Vagina (tissue), 2 donors: ENCODE results near the gene FBXO41. TPM values are rescaled to one million over a fixed set of nuclear protein-coding genes. Genes with fewer than 3 reads are reported as not detected.

Experiments
- DNase-seq, 2 donors: peaks; one replicate each; pipeline ENCODE4 v3.0.0-alpha.2; 2017; ENCODE audit errors: extremely low spot score in 2 of 2
- H3K27ac ChIP-seq: fragments of 200-600 bp; sonication (generic); one replicate; pipeline ENCODE4 v1.5.1; 2019
- H3K27me3 ChIP-seq: fragments of 200-600 bp; sonication (generic); one replicate; pipeline ENCODE4 v1.5.1; 2019
- H3K36me3 ChIP-seq, 2 donors: fragments of 200-600 bp; sonication (generic); one replicate each; pipeline ENCODE4 v1.5.1; 2017 to 2019
- H3K4me1 ChIP-seq: fragments of 200-600 bp; sonication (generic); one replicate; pipeline ENCODE4 v1.5.1; 2019
- H3K4me3 ChIP-seq, 2 donors: fragments of 200-600 bp; sonication (generic); 1 replicate in 1 of 2; 2 replicates in 1 of 2; pipeline ENCODE4 v1.5.1; 2016 to 2019
- H3K9me3 ChIP-seq: fragments of 200-600 bp; sonication (generic); one replicate; pipeline ENCODE4 v1.5.1; 2019
- POLR2A ChIP-seq, 2 donors: fragments of 450-650 bp; IDR thresholded peaks; one replicate each; pipeline ENCODE4 v1.6.1; 2017; ENCODE audit warnings: antibody characterized with exemption in 2 of 2, mild to moderate bottlenecking in 2 of 2, moderate library complexity in 2 of 2
- POLR2AphosphoS5 ChIP-seq, 2 donors: sonication (generic); formaldehyde crosslinking; IDR thresholded peaks; one replicate each; pipeline ENCODE4 v1.9.0; 2017; ENCODE audit warnings: antibody characterized with exemption in 2 of 2, mild to moderate bottlenecking in 2 of 2, low read depth in 1 of 2; ENCODE audit not compliant: insufficient read depth in 1 of 2
- intact Hi-C: fragments of 100-400 bp; cut with DNase I; formaldehyde crosslinking; loops from one replicate; pipeline ENCODE4 v1.15.1; 2023
- total RNA-seq: library from RNA; depleted of rRNA; stranded (reverse); fragments of >200 nt; gene quantifications from one replicate; pipeline ENCODE4 v1.2.3, GENCODE V29; 2016
- TF ChIP-seq, protein P1 (sequence below), 3 experiments: fragments of 450-650 bp in 2 of 3; fragments of 200-600 bp in 1 of 3; sonication (generic) in 1 of 3; IDR thresholded peaks; one replicate each; pipeline ENCODE4 v1.5.1; 2017 to 2019; ENCODE audit warnings: antibody characterized with exemption in 3 of 3, mild to moderate bottlenecking in 2 of 3, moderate library complexity in 2 of 3

FBXO41 gene
- total RNA-seq, 1 donor from 2014 or later = 2.7 TPM

DNA sequence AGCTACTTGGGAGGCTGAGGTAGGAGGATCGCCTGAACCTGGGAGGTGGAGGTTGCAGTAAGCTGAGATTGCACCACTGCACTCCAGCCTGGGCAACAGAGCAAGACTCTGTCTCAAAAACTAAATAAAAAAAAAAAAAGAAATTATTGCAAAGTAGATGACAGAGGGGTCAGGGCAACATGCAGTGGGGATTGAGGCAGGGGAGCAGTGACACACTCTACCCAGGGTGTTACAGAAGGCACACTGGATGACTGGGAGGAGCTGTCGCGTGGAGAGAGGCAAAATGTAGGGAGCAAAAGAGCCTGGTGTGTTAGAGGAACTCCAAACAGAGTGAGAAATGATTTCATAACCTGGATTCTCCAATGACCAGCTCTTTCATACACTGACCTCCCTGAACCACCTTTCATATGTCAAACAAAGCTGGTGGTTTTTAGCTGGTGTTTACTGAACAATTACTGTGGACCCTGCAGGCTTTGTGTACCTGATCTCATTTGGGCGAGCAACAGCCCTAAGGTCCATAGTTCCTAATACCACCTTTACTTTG, 22.1 kb downstream of the FBXO41 start:
- no peak overlapping the region for H3K27ac ChIP-seq
- no peaks in the 10 kb centered on the region for H3K27me3 ChIP-seq
- no peaks in the 10 kb centered on the region for H3K4me1 ChIP-seq
- DNase-seq = no peak
- TF ChIP-seq POLR2AphosphoS5 (IDR thresholded peaks at IDR 0.05; ENCODE audit: insufficient read depth in 1 of 2, low read depth in 1 of 2) = no peak
- TF ChIP-seq, protein P1, sequence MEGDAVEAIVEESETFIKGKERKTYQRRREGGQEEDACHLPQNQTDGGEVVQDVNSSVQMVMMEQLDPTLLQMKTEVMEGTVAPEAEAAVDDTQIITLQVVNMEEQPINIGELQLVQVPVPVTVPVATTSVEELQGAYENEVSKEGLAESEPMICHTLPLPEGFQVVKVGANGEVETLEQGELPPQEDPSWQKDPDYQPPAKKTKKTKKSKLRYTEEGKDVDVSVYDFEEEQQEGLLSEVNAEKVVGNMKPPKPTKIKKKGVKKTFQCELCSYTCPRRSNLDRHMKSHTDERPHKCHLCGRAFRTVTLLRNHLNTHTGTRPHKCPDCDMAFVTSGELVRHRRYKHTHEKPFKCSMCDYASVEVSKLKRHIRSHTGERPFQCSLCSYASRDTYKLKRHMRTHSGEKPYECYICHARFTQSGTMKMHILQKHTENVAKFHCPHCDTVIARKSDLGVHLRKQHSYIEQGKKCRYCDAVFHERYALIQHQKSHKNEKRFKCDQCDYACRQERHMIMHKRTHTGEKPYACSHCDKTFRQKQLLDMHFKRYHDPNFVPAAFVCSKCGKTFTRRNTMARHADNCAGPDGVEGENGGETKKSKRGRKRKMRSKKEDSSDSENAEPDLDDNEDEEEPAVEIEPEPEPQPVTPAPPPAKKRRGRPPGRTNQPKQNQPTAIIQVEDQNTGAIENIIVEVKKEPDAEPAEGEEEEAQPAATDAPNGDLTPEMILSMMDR (IDR thresholded peaks at IDR 0.05) = no peak
- no peak for TF ChIP-seq POLR2A (IDR thresholded peaks at IDR 0.05)
- H3K9me3 ChIP-seq = no peaks in the 10 kb centered on the region
- no peak overlapping the region for H3K4me3 ChIP-seq
- no peaks in the 10 kb centered on the region for H3K36me3 ChIP-seq
- intact Hi-C loops = no loop called here

DNA sequence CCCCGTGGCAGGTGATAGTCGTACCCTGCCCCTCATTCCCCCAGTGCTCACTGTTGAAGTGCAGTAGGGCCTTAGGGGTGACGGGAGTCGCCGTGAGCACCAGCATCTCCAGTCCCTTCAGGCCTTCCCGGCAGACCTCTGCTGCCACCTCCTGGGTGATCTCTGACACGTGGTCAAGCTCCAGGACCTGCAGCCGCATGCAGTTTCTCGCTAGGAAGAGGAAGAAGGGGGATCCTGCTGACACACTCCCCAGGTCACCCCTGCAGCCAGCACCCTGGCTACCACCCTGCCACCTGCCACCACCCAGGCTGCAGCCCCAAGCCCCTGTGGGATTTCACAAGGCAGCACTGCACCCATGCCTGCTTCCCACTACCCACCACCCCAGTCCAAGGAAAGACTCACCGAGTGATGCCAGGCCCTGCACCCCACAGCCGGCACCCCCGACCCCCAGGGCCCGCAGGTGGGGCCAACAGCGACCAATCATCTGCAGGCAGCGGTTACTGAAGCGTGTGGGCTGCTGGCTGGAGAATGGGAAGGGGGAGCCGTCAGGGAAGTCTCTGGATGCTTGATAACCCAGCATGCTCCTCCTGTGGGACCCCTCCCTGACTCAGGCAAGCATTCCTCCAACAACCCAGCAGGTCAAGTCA, 23.8 kb downstream of the FBXO41 start:
- Histone ChIP-seq H3K9me3 (no peaks in the 10 kb centered on the region), H3K27ac (no peak overlapping the region), H3K36me3 (no peaks in the 10 kb centered on the region), H3K4me3 (no peak overlapping the region), H3K27me3 (no peaks in the 10 kb centered on the region), H3K4me1 (no peaks in the 10 kb centered on the region)
- no peak for DNase-seq
- intact Hi-C loops = no loop called here
- TF ChIP-seq POLR2AphosphoS5 (IDR thresholded peaks at IDR 0.05; ENCODE audit: insufficient read depth in 1 of 2, low read depth in 1 of 2) (no peak), POLR2A (IDR thresholded peaks at IDR 0.05) (no peak)
- TF ChIP-seq, protein P1 (IDR thresholded peaks at IDR 0.05) = no peak

DNA sequence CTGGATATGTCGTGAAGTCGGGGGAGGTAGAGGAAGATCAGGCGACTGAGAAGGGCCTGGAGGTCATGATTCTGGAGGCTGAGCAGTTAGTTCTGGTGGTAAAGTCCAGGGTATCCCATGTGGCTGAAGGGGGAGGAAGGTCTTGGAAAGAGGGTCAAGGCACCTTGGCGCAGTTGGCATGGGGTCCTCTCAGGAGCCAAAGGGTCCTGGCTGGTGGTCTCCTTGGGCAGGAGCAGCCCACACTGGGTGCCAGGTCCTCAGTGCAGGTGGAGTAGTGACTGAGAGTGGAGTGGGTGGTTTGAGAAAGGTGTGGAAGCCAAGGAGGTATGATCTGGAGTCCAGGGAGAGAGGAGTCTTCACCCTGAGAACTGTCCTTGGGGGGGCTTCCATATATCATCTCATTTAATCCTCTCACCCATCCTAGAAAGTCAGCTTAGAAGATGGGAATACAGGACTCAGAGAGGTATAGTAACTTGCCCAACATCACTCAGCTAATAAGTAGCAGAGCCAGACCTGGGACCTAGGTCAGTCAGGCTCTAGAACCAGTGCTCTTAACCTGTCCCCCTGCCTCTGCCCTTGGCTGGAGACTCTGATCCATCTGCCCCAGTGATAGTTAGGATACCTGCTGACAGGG, 24.5 kb downstream of the FBXO41 start:
- Histone ChIP-seq H3K27me3 (no peaks in the 10 kb centered on the region), H3K9me3 (no peaks in the 10 kb centered on the region), H3K4me3 (no peak overlapping the region), H3K36me3 (no peaks in the 10 kb centered on the region), H3K4me1 (no peaks in the 10 kb centered on the region), H3K27ac (no peak overlapping the region)
- intact Hi-C loops = no loop called here
- DNase-seq = no peak
- no peak for TF ChIP-seq POLR2AphosphoS5 (IDR thresholded peaks at IDR 0.05; ENCODE audit: insufficient read depth in 1 of 2, low read depth in 1 of 2)

GRCh38 chr2:73259276-73259675, 25.0 kb downstream of the FBXO41 start:
- TF ChIP-seq POLR2A (IDR thresholded peaks at IDR 0.05) (no peak), POLR2AphosphoS5 (IDR thresholded peaks at IDR 0.05; ENCODE audit: insufficient read depth in 1 of 2, low read depth in 1 of 2) (no peak)
- TF ChIP-seq, protein P1 (IDR thresholded peaks at IDR 0.05) = no peak
- no peaks in the 10 kb centered on the region for H3K27me3 ChIP-seq
- no peak for DNase-seq
- H3K4me3 ChIP-seq = no peak overlapping the region
- no peaks in the 10 kb centered on the region for H3K4me1 ChIP-seq
- H3K27ac ChIP-seq = no peak overlapping the region
- no peaks in the 10 kb centered on the region for H3K9me3 ChIP-seq
- intact Hi-C loops = no loop called here
- H3K36me3 ChIP-seq = no peaks in the 10 kb centered on the region

DNA sequence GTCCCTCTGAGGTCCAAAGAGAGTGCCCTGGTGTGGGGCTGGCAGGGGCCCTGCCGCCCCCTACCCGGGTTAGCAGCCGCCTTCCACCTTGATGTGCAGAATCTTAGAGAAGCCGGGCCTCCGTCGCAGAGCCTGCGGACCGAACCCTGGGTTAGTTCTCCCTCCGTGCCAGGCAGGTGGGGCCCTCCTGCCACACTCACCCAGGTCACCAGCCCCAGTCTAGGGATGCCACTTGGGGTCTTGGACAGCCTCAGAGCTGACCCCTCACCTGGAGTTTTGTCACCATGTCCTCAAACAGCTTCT, 25.4 kb downstream of the FBXO41 start:
- H3K27ac ChIP-seq = no peak overlapping the region
- no peak for TF ChIP-seq POLR2A (IDR thresholded peaks at IDR 0.05)
- TF ChIP-seq, protein P1 (IDR thresholded peaks at IDR 0.05) = no peak
- no peak for TF ChIP-seq POLR2AphosphoS5 (IDR thresholded peaks at IDR 0.05; ENCODE audit: insufficient read depth in 1 of 2, low read depth in 1 of 2)
- no peak for DNase-seq
- H3K27me3 ChIP-seq = no peaks in the 10 kb centered on the region
- no peak overlapping the region for H3K4me3 ChIP-seq
- no peaks in the 10 kb centered on the region for H3K9me3 ChIP-seq
- no peaks in the 10 kb centered on the region for H3K4me1 ChIP-seq
- intact Hi-C loops = no loop called here
- peaks cover 0 to 2% of the 10 kb centered on the region in 2 donors for H3K36me3 ChIP-seq
